Loucy (cell line): ENCODE data around the gene MED20.

Experiments
- EZH2phosphoT487 ChIP-seq: fragments of 200-600 bp; IDR thresholded peaks from 2 replicates; pipeline ENCODE4 v1.6.1; 2018; ENCODE audit warnings: antibody characterized with exemption, mild to moderate bottlenecking, moderate library complexity, borderline replicate concordance
- TF ChIP-seq, protein P1 (sequence below): fragments of 200-600 bp; sonication (generic); conservative IDR thresholded peaks from 2 replicates; pipeline ENCODE4 v1.5.1; 2014; ENCODE audit warnings: mild to moderate bottlenecking, antibody characterized with exemption, low read length

DNA sequence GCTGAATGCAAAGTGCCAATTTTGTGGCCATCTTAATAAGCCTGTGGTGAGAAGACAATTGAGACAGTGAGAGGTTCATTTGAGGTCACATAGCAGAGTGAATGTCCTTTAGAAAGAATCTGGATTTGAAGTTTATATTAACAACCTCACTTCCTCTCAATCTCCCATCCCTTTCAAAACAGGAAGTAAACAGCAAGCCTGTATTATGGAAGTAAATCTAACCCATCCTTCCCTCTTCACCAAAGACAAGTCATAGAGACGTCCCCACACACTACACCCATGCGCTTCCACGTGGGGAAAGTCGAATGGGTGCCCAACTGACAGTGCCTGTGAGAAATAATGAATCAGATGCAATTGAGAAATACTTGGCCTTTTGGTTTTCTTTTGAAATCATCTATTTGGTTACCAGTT lies 49.5 kb upstream of the MED20 start:
- TF ChIP-seq, protein P1, sequence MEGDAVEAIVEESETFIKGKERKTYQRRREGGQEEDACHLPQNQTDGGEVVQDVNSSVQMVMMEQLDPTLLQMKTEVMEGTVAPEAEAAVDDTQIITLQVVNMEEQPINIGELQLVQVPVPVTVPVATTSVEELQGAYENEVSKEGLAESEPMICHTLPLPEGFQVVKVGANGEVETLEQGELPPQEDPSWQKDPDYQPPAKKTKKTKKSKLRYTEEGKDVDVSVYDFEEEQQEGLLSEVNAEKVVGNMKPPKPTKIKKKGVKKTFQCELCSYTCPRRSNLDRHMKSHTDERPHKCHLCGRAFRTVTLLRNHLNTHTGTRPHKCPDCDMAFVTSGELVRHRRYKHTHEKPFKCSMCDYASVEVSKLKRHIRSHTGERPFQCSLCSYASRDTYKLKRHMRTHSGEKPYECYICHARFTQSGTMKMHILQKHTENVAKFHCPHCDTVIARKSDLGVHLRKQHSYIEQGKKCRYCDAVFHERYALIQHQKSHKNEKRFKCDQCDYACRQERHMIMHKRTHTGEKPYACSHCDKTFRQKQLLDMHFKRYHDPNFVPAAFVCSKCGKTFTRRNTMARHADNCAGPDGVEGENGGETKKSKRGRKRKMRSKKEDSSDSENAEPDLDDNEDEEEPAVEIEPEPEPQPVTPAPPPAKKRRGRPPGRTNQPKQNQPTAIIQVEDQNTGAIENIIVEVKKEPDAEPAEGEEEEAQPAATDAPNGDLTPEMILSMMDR, result no peak
- TF ChIP-seq EZH2phosphoT487, result no peak
